HG02943 (cell line): Measurements from ENCODE around the gene UNC13C.

Experiments
- ATAC-seq: cut with Tn5 transposase; IDR thresholded peaks from one replicate; pipeline ENCODE4 v1.9.1; 2021; ENCODE audit warnings: mild to moderate bottlenecking, low read depth, moderate library complexity; ENCODE audit not compliant: unreplicated experiment

The UNC13C gene

GRCh38 chr15:54282228-54282836, 304.1 kb downstream of the UNC13C start:
- no peak for ATAC-seq

GRCh38 chr15:54288049-54288448, 309.8 kb downstream of the UNC13C start:
- no peak for ATAC-seq

GRCh38 chr15:54289590-54290136, 311.4 kb downstream of the UNC13C start:
- ATAC-seq, result peak; percentile 83

- ATAC-seq, result no peak
These were observed 320.2 kb downstream of the UNC13C start for GRCh38 chr15:54298396-54298795.

GRCh38 chr15:54304321-54304720, 326.1 kb downstream of the UNC13C start:
- ATAC-seq, result no peak

GRCh38 chr15:54305138-54305537, 326.9 kb downstream of the UNC13C start:
- no peak for ATAC-seq

GRCh38 chr15:54307252-54307902, 329.1 kb downstream of the UNC13C start:
- no peak for ATAC-seq

- ATAC-seq, result no peak
These were observed 329.7 kb downstream of the UNC13C start for GRCh38 chr15:54307926-54308325.

- no peak for ATAC-seq
These were observed 334.3 kb downstream of the UNC13C start for GRCh38 chr15:54312528-54312927.

- ATAC-seq, result no peak
These were observed 343.2 kb downstream of the UNC13C start for GRCh38 chr15:54321426-54321825.

- ATAC-seq, result no peak
These were observed 344.1 kb downstream of the UNC13C start for GRCh38 chr15:54322341-54322740.

GRCh38 chr15:54345301-54345700, 367.1 kb downstream of the UNC13C start:
- ATAC-seq, result no peak

GRCh38 chr15:54345827-54346226, 367.6 kb downstream of the UNC13C start:
- no peak for ATAC-seq

GRCh38 chr15:54347082-54347827, 369.0 kb downstream of the UNC13C start:
- no peak for ATAC-seq

GRCh38 chr15:54353726-54354125, 375.5 kb downstream of the UNC13C start:
- no peak for ATAC-seq

GRCh38 chr15:54354341-54354740, 376.1 kb downstream of the UNC13C start:
- no peak for ATAC-seq

GRCh38 chr15:54364961-54365360, 386.7 kb downstream of the UNC13C start:
- no peak for ATAC-seq

- ATAC-seq, result no peak
These were observed 395.1 kb downstream of the UNC13C start for GRCh38 chr15:54373332-54373731.

GRCh38 chr15:54374184-54374952, 396.1 kb downstream of the UNC13C start:
- no peak for ATAC-seq

- no peak for ATAC-seq
These were observed 409.6 kb downstream of the UNC13C start for GRCh38 chr15:54387799-54388198.

GRCh38 chr15:54388746-54389145, 410.5 kb downstream of the UNC13C start:
- ATAC-seq, result no peak
